ENCODE results near the gene BBIP1. TPM values are rescaled to one million over a fixed set of nuclear protein-coding genes. Genes with fewer than 3 reads are reported as not detected.
"Not testable (repeated sequence)": the region's sequence is repeated elsewhere in the genome, so short reads cannot be mapped to it uniquely, and the experiment has no call there.

BBIP1 gene
- total RNA-seq, 2 donors from 2014 or later, result 12.3 to 15.7 TPM

- ATAC-seq, result no peak
- intact Hi-C loops (cut with DNase I, micrococcal nuclease), result no loop called here
- DNase-seq, result no peak
Observed at GRCh38 chr10:110867807-110868465, 51.0 kb downstream of the BBIP1 start.

- intact Hi-C loops (cut with DNase I, micrococcal nuclease); DNase-seq: not testable (repeated sequence)
- peak; percentile 23 for ATAC-seq
Observed at GRCh38 chr10:110867011-110867806, 51.8 kb downstream of the BBIP1 start.

- ATAC-seq (peak; percentile 17), DNase-seq (no peak)
- intact Hi-C loops (cut with DNase I, micrococcal nuclease), result no loop called here
Observed at GRCh38 chr10:110865809-110866482, 53.0 kb downstream of the BBIP1 start.

- DNase-seq (peak in 1 of 2 donors; percentile 48), ATAC-seq (peak; percentile 61)
- intact Hi-C loops (cut with DNase I, micrococcal nuclease), result no loop called here
Observed at GRCh38 chr10:110865186-110865808, 53.7 kb downstream of the BBIP1 start.

GRCh38 chr10:110864662-110865140 is 54.3 kb downstream of the BBIP1 start:
- peak; percentile 66 for ATAC-seq
- peak in 1 of 2 donors; percentile 56 for DNase-seq

GRCh38 chr10:110863956-110864355 is 55.0 kb downstream of the BBIP1 start:
- DNase-seq (no peak), ATAC-seq (no peak)
- intact Hi-C loops (cut with DNase I, micrococcal nuclease), result no loop called here

More at GRCh38 chr10:110864662-110865140, 54.3 kb downstream of the BBIP1 start:
- intact Hi-C loops (cut with DNase I, micrococcal nuclease), result no loop called here

GRCh38 chr10:110863361-110863760 is 55.6 kb downstream of the BBIP1 start:
- no peak for ATAC-seq
- DNase-seq, result no peak
- intact Hi-C loops (cut with DNase I, micrococcal nuclease), result no loop called here

GRCh38 chr10:110862961-110863360 is 56.0 kb downstream of the BBIP1 start:
- intact Hi-C loops (cut with DNase I, micrococcal nuclease), result no loop called here
- DNase-seq, result no peak

GRCh38 chr10:110861930-110862649 is 56.9 kb downstream of the BBIP1 start:
- ATAC-seq (no peak), DNase-seq (no peak)
- intact Hi-C loops (cut with DNase I, micrococcal nuclease), result no loop called here

More at GRCh38 chr10:110862961-110863360, 56.0 kb downstream of the BBIP1 start:
- no peak for ATAC-seq

- no peak for ATAC-seq
- intact Hi-C loops (cut with DNase I, micrococcal nuclease), result no loop called here
- no peak for DNase-seq
Observed at GRCh38 chr10:110861476-110861875, 57.5 kb downstream of the BBIP1 start.

GRCh38 chr10:110860576-110861241 is 58.3 kb downstream of the BBIP1 start:
- peak in 1 of 2 donors; percentile 64 for DNase-seq
- ATAC-seq, result peak; percentile 36
- intact Hi-C loops (cut with DNase I, micrococcal nuclease), result no loop called here

GRCh38 chr10:110859973-110860376 is 59.0 kb downstream of the BBIP1 start:
- intact Hi-C loops (cut with DNase I, micrococcal nuclease), result no loop called here
- ATAC-seq (no peak), DNase-seq (no peak)

- intact Hi-C loops (cut with DNase I, micrococcal nuclease), result no loop called here
- DNase-seq, result no peak
- no peak for ATAC-seq
Observed at GRCh38 chr10:110859206-110859972, 59.6 kb downstream of the BBIP1 start.

- intact Hi-C loops (cut with DNase I, micrococcal nuclease), result no loop called here
- peak in 1 of 2 donors; percentile 77 for DNase-seq
- ATAC-seq, result peak; percentile 80
Observed at GRCh38 chr10:110858297-110858934, 60.6 kb downstream of the BBIP1 start.

GRCh38 chr10:110857265-110858171 is 61.5 kb downstream of the BBIP1 start:
- DNase-seq, result peak; percentile 66 to 79
- peak; percentile 68 for ATAC-seq
- intact Hi-C loops (cut with DNase I, micrococcal nuclease), result no loop called here
